IMR-90 (cell line): Measurements from ENCODE around the gene FARS2. TPM values are rescaled to one million over a fixed set of nuclear protein-coding genes. Genes with fewer than 3 reads are reported as not detected.

Experiments
- ATAC-seq: fragments of 200-7000 bp; cut with Tn5 transposase; 2 replicates; pipeline ENCODE4 v1.9.1; 2020; ENCODE audit warnings: low read depth, mild to moderate bottlenecking, moderate library complexity
- BruUV-seq: library from RNA; stranded (reverse); fragments of 400-500 nt; replicated peaks from 2 replicates; lab custom pipeline; 2021; lab: Mats Ljungman, UMichigan
- CTCF ChIA-PET: fragments of 300-600 bp; formaldehyde crosslinking; extraction: SDS; loops from one replicate; lab custom pipeline; 2021; ENCODE audit warnings: antibody characterized with exemption; lab: Yijun Ruan, JAX
- POLR2A ChIA-PET: fragments of 300-600 bp; sonication (Branson Sonifier 250); formaldehyde crosslinking; loops from one replicate; lab custom pipeline; 2022; ENCODE audit warnings: antibody characterized with exemption; ENCODE audit not compliant: unreplicated experiment; lab: Charles Lee
- DNase-seq: peaks from one replicate; pipeline ENCODE4 v3.0.0; 2013
- H2AFZ ChIP-seq: replicated peaks from 2 replicates; pipeline ENCODE3; 2013; ENCODE audit warnings: low read length, mild to moderate bottlenecking; ENCODE audit not compliant: poor library complexity
- H2AK5ac ChIP-seq: 2 replicates; pipeline ENCODE4 v1.6.1; 2013; ENCODE audit warnings: low read depth, low read length, inconsistent platforms
- H2AK9ac ChIP-seq: replicated peaks from 2 replicates; pipeline ENCODE3; 2013; ENCODE audit warnings: mild to moderate bottlenecking, low read depth, low read length, moderate library complexity; ENCODE audit not compliant: poor library complexity
- H2BK120ac ChIP-seq: 2 replicates; pipeline ENCODE4 v1.6.1; 2013; ENCODE audit warnings: low read depth, low read length, inconsistent platforms
- H2BK15ac ChIP-seq: 3 replicates; pipeline ENCODE4 v1.6.1; 2013; ENCODE audit warnings: low read depth, low read length, inconsistent platforms
- H2BK20ac ChIP-seq: 2 replicates; pipeline ENCODE4 v1.6.1; 2013; ENCODE audit warnings: low read depth, mild to moderate bottlenecking, inconsistent platforms, low read length, moderate library complexity
- H2BK5ac ChIP-seq: 2 replicates; pipeline ENCODE4 v1.6.1; 2013; ENCODE audit warnings: mild to moderate bottlenecking, low read depth, low read length, inconsistent platforms; ENCODE audit not compliant: poor library complexity, severe bottlenecking
- H3K14ac ChIP-seq: replicated peaks from 2 replicates; pipeline ENCODE4 v1.6.1; 2013; ENCODE audit warnings: low read depth, low read length, inconsistent platforms
- H3K18ac ChIP-seq: 2 replicates; pipeline ENCODE4 v1.6.1; 2013; ENCODE audit warnings: low read depth, low read length, control low read depth
- H3K23ac ChIP-seq: 2 replicates; pipeline ENCODE4 v1.6.1; 2013; ENCODE audit warnings: low read depth, low read length, inconsistent platforms
- H3K27ac ChIP-seq: 2 replicates; pipeline ENCODE4 v1.5.1; 2013; ENCODE audit warnings: mild to moderate bottlenecking, control low read depth, low read length; ENCODE audit not compliant: insufficient read depth
- H3K27me3 ChIP-seq: 2 replicates; pipeline ENCODE4 v1.6.1; 2013; ENCODE audit warnings: low read length; ENCODE audit not compliant: control insufficient read depth, insufficient read depth
- H3K36me3 ChIP-seq: 2 replicates; pipeline ENCODE4 v1.6.1; 2013; ENCODE audit warnings: low read length, mixed read lengths; ENCODE audit not compliant: control insufficient read depth, insufficient read depth
- H3K4ac ChIP-seq: 2 replicates; pipeline ENCODE4 v1.6.1; 2013; ENCODE audit warnings: low read depth, low read length, inconsistent platforms
- H3K4me1 ChIP-seq: 2 replicates; pipeline ENCODE4 v1.6.1; 2013; ENCODE audit warnings: low read length, mixed read lengths; ENCODE audit not compliant: control insufficient read depth, insufficient read depth
- H3K4me2 ChIP-seq: 2 replicates; pipeline ENCODE4 v1.6.1; 2013; ENCODE audit warnings: low read depth, mild to moderate bottlenecking, control low read depth, low read length, moderate library complexity
- H3K4me3 ChIP-seq: 2 replicates; pipeline ENCODE4 v1.5.1; 2013; ENCODE audit warnings: low read depth, mild to moderate bottlenecking, control low read depth, low read length, moderate library complexity; ENCODE audit not compliant: insufficient read depth
- H3K56ac ChIP-seq: 2 replicates; pipeline ENCODE4 v1.6.1; 2013; ENCODE audit warnings: low read length, inconsistent platforms; ENCODE audit not compliant: insufficient read depth; ENCODE audit errors: extremely low read depth
- H3K79me1 ChIP-seq, 2 experiments: 2 replicates each; pipeline ENCODE4 v1.6.1; 2013; ENCODE audit warnings: low read length in 2 of 2, inconsistent platforms in 1 of 2, low read depth in 1 of 2
- H3K9ac ChIP-seq: 2 replicates; pipeline ENCODE4 v1.6.1; 2013; ENCODE audit warnings: low read depth, low read length, control low read depth
- H3K9me1 ChIP-seq: 2 replicates; pipeline ENCODE4 v1.6.1; 2013; ENCODE audit warnings: low read length, inconsistent platforms; ENCODE audit not compliant: insufficient read depth
- H3K9me3 ChIP-seq: 2 replicates; pipeline ENCODE4 v1.6.1; 2013; ENCODE audit warnings: low read length; ENCODE audit not compliant: control insufficient read depth, insufficient read depth
- H4K20me1 ChIP-seq: 2 replicates; pipeline ENCODE4 v1.6.1; 2013; ENCODE audit warnings: low read length, inconsistent platforms; ENCODE audit not compliant: insufficient read depth
- H4K5ac ChIP-seq: 2 replicates; pipeline ENCODE4 v1.6.1; 2013; ENCODE audit warnings: mild to moderate bottlenecking, low read depth, low read length, control low read depth
- H4K8ac ChIP-seq, 2 experiments: 2 replicates each; pipeline ENCODE4 v1.6.1; 2013; ENCODE audit warnings: low read depth in 2 of 2, low read length in 2 of 2, control low read depth in 1 of 2, inconsistent platforms in 1 of 2
- H4K91ac ChIP-seq: 2 replicates; pipeline ENCODE4 v1.6.1; 2013; ENCODE audit warnings: low read depth, low read length, inconsistent platforms; ENCODE audit not compliant: insufficient read depth
- BHLHE40 ChIP-seq: fragments of 150-350 bp; IDR thresholded peaks from 2 replicates; pipeline ENCODE4 v1.6.1; 2016; ENCODE audit warnings: mild to moderate bottlenecking, low read depth, low read length
- CEBPB ChIP-seq: IDR thresholded peaks from 2 replicates; pipeline ENCODE4 v1.6.1; 2012; ENCODE audit warnings: low read depth, low read length, improper control_type of control experiment
- MAZ ChIP-seq: IDR thresholded peaks from 2 replicates; pipeline ENCODE4 v1.6.1; 2012; ENCODE audit warnings: low read depth, mild to moderate bottlenecking, low read length, improper control_type of control experiment, moderate library complexity, borderline replicate concordance
- WGBS, 2 experiments: methylation state at CpG; one replicate each; pipeline versions ENCODE4 v1.1.5 to v1.1.7; 2013; ENCODE audit warnings: missing lambda C conversion rate in 2 of 2; ENCODE audit not compliant: insufficient read length in 1 of 2; ENCODE audit errors: extremely low coverage in 2 of 2; 5-methylcytosine and 5-hydroxymethylcytosine counted together
- dilution Hi-C: fragments of 300-500 bp; cut with HindIII; formaldehyde crosslinking; loops from one replicate; pipeline ENCODE4 v1.14.3; 2018; ENCODE audit warnings: low sequenced_read_pairs; ENCODE audit not compliant: unreplicated experiment
- in situ Hi-C: fragments of 300-500 bp; cut with MboI; formaldehyde crosslinking; loops from 3 replicates; pipeline ENCODE4 v1.14.3; 2019; ENCODE audit warnings: low sequenced_read_pairs, inconsistent platforms, mixed read lengths
- intact Hi-C: fragments of 100-400 bp; cut with micrococcal nuclease; formaldehyde crosslinking; loops from 2 replicates; pipeline ENCODE4 v1.10.0; 2022
- polyA plus RNA-seq, 3 experiments: library from polyadenylated mRNA; depleted of rRNA; stranded (reverse); fragments of >200 nt; gene quantifications; 2 replicates each; pipeline ENCODE4 v1.2.3, GENCODE V29; 2012; ENCODE audit warnings: low replicate concordance in 1 of 3
- total RNA-seq: library from RNA; depleted of rRNA; stranded (reverse); fragments of >200 nt; gene quantifications from 2 replicates; pipeline ENCODE4 v1.2.3, GENCODE V29; 2012

The FARS2 gene
- total and polyA plus RNA-seq, 2 of the 4 experiments (the other 2 are of a cell fraction) = 12.1 to 28.9 TPM

DNA sequence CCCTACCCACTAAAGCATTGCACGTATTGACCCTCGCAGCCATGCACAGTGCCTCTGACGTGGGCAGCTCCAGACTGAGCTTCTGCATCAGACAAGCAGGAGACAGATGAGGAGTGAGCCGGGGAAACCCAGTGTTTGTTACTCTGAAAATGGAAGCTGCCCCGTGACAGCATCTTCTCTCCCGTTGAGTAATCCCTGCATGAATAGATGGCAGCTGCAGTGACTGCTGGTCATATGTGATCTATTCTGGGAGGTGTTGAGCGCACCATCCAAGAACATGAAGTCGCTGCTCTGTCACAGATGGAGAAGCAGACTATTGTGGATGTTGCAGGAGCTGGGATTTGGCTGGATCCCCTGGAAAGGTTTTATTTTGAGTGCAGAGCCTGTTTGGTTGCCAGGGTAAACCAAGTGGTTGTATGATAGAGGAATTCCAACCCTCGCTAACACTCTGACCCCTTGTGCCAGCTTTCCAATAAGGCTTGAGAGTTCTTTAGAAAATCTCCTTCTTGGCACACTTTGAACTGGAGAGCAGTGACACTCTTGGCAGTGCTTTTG is 503.2 kb downstream of the FARS2 start:
- H4K20me1 ChIP-seq = no peaks in the 10 kb centered on the region
- no peak overlapping the region for H4K8ac ChIP-seq
- in situ Hi-C loops = no loop called here
- no peak overlapping the region for H2BK120ac ChIP-seq
- no peak overlapping the region for H3K23ac ChIP-seq
- H3K27me3 ChIP-seq = no peaks in the 10 kb centered on the region
- dilution Hi-C loops = no loop called here
- intact Hi-C loops = no loop called here
- no peak overlapping the region for H4K91ac ChIP-seq
- POLR2A ChIA-PET = no interaction called here
- CTCF ChIA-PET = interaction anchor here (0.9 to 1.4 kb wide), 2 partner anchors 260 to 293 kb away, joined by 4 to 6 read pairs; no protein-coding TSS in a partner anchor
- H3K14ac ChIP-seq = no peak overlapping the region
- no peak overlapping the region for H2BK20ac ChIP-seq
- H2AK5ac ChIP-seq = no peak overlapping the region
- peak; percentile 51 for ATAC-seq
- H3K4me3 ChIP-seq = no peak overlapping the region
- no peak overlapping the region for H4K5ac ChIP-seq
- no peaks in the 10 kb centered on the region for H3K36me3 ChIP-seq
- TF ChIP-seq CEBPB (peak; percentile 22; the same call in 1 of the 2 replicates), MAZ (no peak), BHLHE40 (peak; percentile 54; the same call in 1 of the 2 replicates)
- no TSS peak for BruUV-seq
- H3K9me3 ChIP-seq = no peaks in the 10 kb centered on the region
- WGBS, 2 experiments = 42% methylated on average over 2 of the region's 9 CpGs; no CpG with 5 or more reads in 1 of the 2 experiments
- H3K9me1 ChIP-seq = no peaks in the 10 kb centered on the region
- H3K79me1 ChIP-seq = no peaks in the 10 kb centered on the region
- H3K9ac ChIP-seq = no peak overlapping the region
- peak; percentile 78 for DNase-seq
- H3K18ac ChIP-seq = no peak overlapping the region
- H3K4ac ChIP-seq = no peak overlapping the region
- H3K4me2 ChIP-seq = no peak overlapping the region
- no peak overlapping the region for H2AFZ ChIP-seq
- H2BK15ac ChIP-seq = no peak overlapping the region
- H3K27ac ChIP-seq = no peak overlapping the region
- H3K4me1 ChIP-seq = no peaks in the 10 kb centered on the region
- H3K56ac ChIP-seq = no peak overlapping the region
- no peak overlapping the region for H2BK5ac ChIP-seq
- no peak overlapping the region for H2AK9ac ChIP-seq
